Activated T-helper 2 cell treated with anti-CD3 and anti-CD28 coated beads, Interferon-gamma antibody, Interleukin-2, Interleukin-4, amounts not matched to agents 10 μg/mL and 5 μg/mL and 100 μg/mL, durations not matched to agents 14 hours and 24 hours and 36 hours (primary cell): ENCODE results near the gene ASIC5. TPM values are rescaled to one million over a fixed set of nuclear protein-coding genes. Genes with fewer than 3 reads are reported as not detected.
"Not testable (repeated sequence)": the region's sequence is repeated elsewhere in the genome, so short reads cannot be mapped to it uniquely, and the experiment has no call there.

Source experiments
- DNase-seq: peaks from one replicate; pipeline ENCODE4 v3.0.0; 2021; ENCODE audit warnings: low spot score
- H3K27ac Mint-ChIP-seq: one replicate; pipeline ENCODE4 v1.8.0; 2021; ENCODE audit warnings: mixed read lengths
- H3K27me3 Mint-ChIP-seq: one replicate; pipeline ENCODE4 v1.8.0; 2021; ENCODE audit warnings: low read depth, mixed read lengths
- H3K36me3 Mint-ChIP-seq: one replicate; pipeline ENCODE4 v1.8.0; 2021; ENCODE audit warnings: low read depth, mixed read lengths
- H3K4me1 Mint-ChIP-seq: one replicate; pipeline ENCODE4 v1.8.0; 2021; ENCODE audit warnings: low read depth, mixed read lengths
- H3K4me3 Mint-ChIP-seq: one replicate; pipeline ENCODE4 v1.8.0; 2021; ENCODE audit warnings: low read depth, mild to moderate bottlenecking, moderate library complexity, mixed read lengths
- H3K9me3 Mint-ChIP-seq: one replicate; pipeline ENCODE4 v1.8.0; 2021; ENCODE audit warnings: mixed read lengths
- intact Hi-C: fragments of 100-400 bp; cut with micrococcal nuclease; formaldehyde crosslinking; loops from one replicate; pipeline ENCODE4 v1.15.1; 2023
- total RNA-seq: library from RNA; stranded (reverse); gene quantifications from 2 replicates; pipeline ENCODE4 v1.2.3, GENCODE V29; 2022

The ASIC5 gene
- total RNA-seq, 1 donor from 2014 or later = not detected

GRCh38 chr4:155898371-155898770 lies 32.3 kb upstream of the ASIC5 start:
- H3K27ac Mint-ChIP-seq, H3K4me1 Mint-ChIP-seq, H3K36me3 Mint-ChIP-seq, H3K27me3 Mint-ChIP-seq, H3K9me3 Mint-ChIP-seq, DNase-seq, intact Hi-C loops, H3K4me3 Mint-ChIP-seq: not testable (repeated sequence)

GRCh38 chr4:155891058-155891457 lies 25.0 kb upstream of the ASIC5 start:
- intact Hi-C loops = no loop called here
- Mint-ChIP-seq H3K36me3 (no peaks in the 10 kb centered on the region), H3K27ac (no peak overlapping the region), H3K4me1 (no peaks in the 10 kb centered on the region), H3K9me3 (no peaks in the 10 kb centered on the region), H3K4me3 (no peak overlapping the region), H3K27me3 (no peaks in the 10 kb centered on the region)
- DNase-seq = no peak

- Mint-ChIP-seq H3K9me3 (no peaks in the 10 kb centered on the region), H3K4me3 (no peak overlapping the region), H3K27me3 (no peaks in the 10 kb centered on the region), H3K27ac (no peak overlapping the region), H3K36me3 (no peaks in the 10 kb centered on the region), H3K4me1 (no peaks in the 10 kb centered on the region)
- DNase-seq = no peak
- intact Hi-C loops = no loop called here
Observed at GRCh38 chr4:155889946-155890345, 23.9 kb upstream of the ASIC5 start.

- DNase-seq = no peak
- H3K36me3 Mint-ChIP-seq = no peaks in the 10 kb centered on the region
- H3K4me1 Mint-ChIP-seq = no peaks in the 10 kb centered on the region
- H3K27me3 Mint-ChIP-seq = no peaks in the 10 kb centered on the region
- no peak overlapping the region for H3K27ac Mint-ChIP-seq
- no peak overlapping the region for H3K4me3 Mint-ChIP-seq
- intact Hi-C loops = no loop called here
- H3K9me3 Mint-ChIP-seq = no peaks in the 10 kb centered on the region
Observed at GRCh38 chr4:155889031-155889793, 23.1 kb upstream of the ASIC5 start.

GRCh38 chr4:155887847-155888570 lies 21.9 kb upstream of the ASIC5 start:
- Mint-ChIP-seq H3K27ac (no peak overlapping the region), H3K9me3 (no peaks in the 10 kb centered on the region), H3K4me3 (no peak overlapping the region), H3K27me3 (no peaks in the 10 kb centered on the region), H3K36me3 (no peaks in the 10 kb centered on the region), H3K4me1 (no peaks in the 10 kb centered on the region)
- intact Hi-C loops = no loop called here
- DNase-seq = no peak

GRCh38 chr4:155887045-155887444 lies 21.0 kb upstream of the ASIC5 start:
- DNase-seq = no peak
- Mint-ChIP-seq H3K27ac (no peak overlapping the region), H3K36me3 (no peaks in the 10 kb centered on the region), H3K4me3 (no peak overlapping the region), H3K4me1 (no peaks in the 10 kb centered on the region), H3K27me3 (no peaks in the 10 kb centered on the region), H3K9me3 (no peaks in the 10 kb centered on the region)
- intact Hi-C loops = no loop called here

- no peak overlapping the region for H3K27ac Mint-ChIP-seq
- no peaks in the 10 kb centered on the region for H3K36me3 Mint-ChIP-seq
- no peaks in the 10 kb centered on the region for H3K27me3 Mint-ChIP-seq
- H3K9me3 Mint-ChIP-seq = no peaks in the 10 kb centered on the region
- no peak for DNase-seq
- H3K4me1 Mint-ChIP-seq = no peaks in the 10 kb centered on the region
- no peak overlapping the region for H3K4me3 Mint-ChIP-seq
- intact Hi-C loops = no loop called here
Observed at GRCh38 chr4:155885666-155886065, 19.6 kb upstream of the ASIC5 start.

- DNase-seq = no peak
- no peak overlapping the region for H3K4me3 Mint-ChIP-seq
- no peaks in the 10 kb centered on the region for H3K4me1 Mint-ChIP-seq
- no peaks in the 10 kb centered on the region for H3K27me3 Mint-ChIP-seq
- no peaks in the 10 kb centered on the region for H3K36me3 Mint-ChIP-seq
- no peaks in the 10 kb centered on the region for H3K9me3 Mint-ChIP-seq
- intact Hi-C loops = no loop called here
- no peak overlapping the region for H3K27ac Mint-ChIP-seq
Observed at GRCh38 chr4:155883895-155884294, 17.8 kb upstream of the ASIC5 start.

GRCh38 chr4:155881555-155881954 lies 15.5 kb upstream of the ASIC5 start:
- Mint-ChIP-seq H3K9me3 (no peaks in the 10 kb centered on the region), H3K4me1 (no peaks in the 10 kb centered on the region), H3K27me3 (no peaks in the 10 kb centered on the region), H3K4me3 (no peak overlapping the region), H3K27ac (no peak overlapping the region), H3K36me3 (no peaks in the 10 kb centered on the region)
- DNase-seq = no peak
- intact Hi-C loops = no loop called here

- no peaks in the 10 kb centered on the region for H3K9me3 Mint-ChIP-seq
Observed at GRCh38 chr4:155879767-155880166, 13.7 kb upstream of the ASIC5 start.

GRCh38 chr4:155878611-155879010 lies 12.5 kb upstream of the ASIC5 start:
- Mint-ChIP-seq H3K27me3 (no peaks in the 10 kb centered on the region), H3K9me3 (no peaks in the 10 kb centered on the region), H3K36me3 (no peaks in the 10 kb centered on the region), H3K27ac (no peak overlapping the region), H3K4me3 (no peak overlapping the region), H3K4me1 (no peaks in the 10 kb centered on the region)
- DNase-seq = no peak
- intact Hi-C loops = no loop called here

More at GRCh38 chr4:155879767-155880166, 13.7 kb upstream of the ASIC5 start:
- no peak for DNase-seq
- intact Hi-C loops = no loop called here
- no peaks in the 10 kb centered on the region for H3K27me3 Mint-ChIP-seq
- H3K4me1 Mint-ChIP-seq = no peaks in the 10 kb centered on the region
- no peaks in the 10 kb centered on the region for H3K36me3 Mint-ChIP-seq
- no peak overlapping the region for H3K27ac Mint-ChIP-seq
- H3K4me3 Mint-ChIP-seq = no peak overlapping the region

GRCh38 chr4:155877971-155878370 lies 11.9 kb upstream of the ASIC5 start:
- intact Hi-C loops = no loop called here
- Mint-ChIP-seq H3K4me3 (no peak overlapping the region), H3K27ac (no peak overlapping the region), H3K36me3 (no peaks in the 10 kb centered on the region), H3K27me3 (no peaks in the 10 kb centered on the region), H3K4me1 (no peaks in the 10 kb centered on the region), H3K9me3 (no peaks in the 10 kb centered on the region)
- DNase-seq = no peak

GRCh38 chr4:155875878-155876277 lies 9.8 kb upstream of the ASIC5 start:
- DNase-seq = no peak
- no peaks in the 10 kb centered on the region for H3K4me1 Mint-ChIP-seq

More at GRCh38 chr4:155875878-155876277, 9.8 kb upstream of the ASIC5 start:
- Mint-ChIP-seq H3K9me3 (no peaks in the 10 kb centered on the region), H3K27me3 (no peaks in the 10 kb centered on the region), H3K4me3 (no peak overlapping the region), H3K36me3 (no peaks in the 10 kb centered on the region), H3K27ac (no peak overlapping the region)
- intact Hi-C loops = no loop called here
